GM12878 (cell line): Measurements from ENCODE around the gene CLIC6. TPM values are rescaled to one million over a fixed set of nuclear protein-coding genes. Genes with fewer than 3 reads are reported as not detected.

ENCODE experiments used
- ATAC-seq: fragments of 200-7000 bp; cut with Tn5 transposase; 3 replicates; pipeline ENCODE4 v1.9.1; 2020; ENCODE audit warnings: mild to moderate bottlenecking, moderate library complexity
- BruUV-seq: library from RNA; stranded (reverse); fragments of 400-500 nt; replicated peaks from 2 replicates; lab custom pipeline; 2021; lab: Mats Ljungman, UMichigan
- CTCF ChIA-PET: fragments of 300-600 bp; sonication (Branson Sonifier 250); formaldehyde crosslinking; extraction: SDS; loops from one replicate; lab custom pipeline; 2021; ENCODE audit warnings: inconsistent platforms; lab: Yijun Ruan, JAX
- POLR2A ChIA-PET: fragments of 350-600 bp; formaldehyde crosslinking; extraction: SDS; loops from one replicate; lab custom pipeline; 2021; ENCODE audit warnings: inconsistent platforms; lab: Charles Lee
- RAD21 ChIA-PET: fragments of 300-600 bp; sonication (Branson Sonifier 250); formaldehyde crosslinking; loops from one replicate; lab custom pipeline; 2023; ENCODE audit warnings: antibody characterized with exemption; ENCODE audit not compliant: unreplicated experiment; lab: Charles Lee
- SMC1A ChIA-PET: fragments of 300-600 bp; sonication (Branson Sonifier 250); formaldehyde crosslinking; loops from one replicate; lab custom pipeline; 2023; ENCODE audit not compliant: unreplicated experiment, uncharacterized antibody; lab: Charles Lee
- DNase-seq: peaks from one replicate; pipeline ENCODE4 v3.0.0-alpha.2; 2011; ENCODE audit warnings: low read depth, low spot score
- FAIRE-seq: peaks from 3 replicates; lab custom pipeline; 2011; peaks lifted over from hg19 to GRCh38; lab: Jason Lieb, UNC
- H2AFZ ChIP-seq: 2 replicates; pipeline ENCODE4 v1.6.0; 2011; ENCODE audit warnings: low read depth, low read length, control low read depth; ENCODE audit not compliant: control insufficient read depth
- H3K27ac ChIP-seq: 2 replicates; pipeline ENCODE4 v1.5.1; 2011; ENCODE audit warnings: control low read depth; ENCODE audit not compliant: control insufficient read depth, insufficient read depth
- H3K27me3 ChIP-seq, 2 experiments: replicated peaks in 1 of 2; 2 replicates each; pipeline versions ENCODE4 v1.6.0 to v1.6.1; 2011; ENCODE audit warnings: low read length in 1 of 2; ENCODE audit not compliant: control insufficient read depth in 2 of 2, insufficient read depth in 2 of 2
- H3K36me3 ChIP-seq, 2 experiments: 2 replicates each; pipeline ENCODE4 v1.5.1; 2011; ENCODE audit warnings: low read length in 1 of 2; ENCODE audit not compliant: control insufficient read depth in 2 of 2, insufficient read depth in 2 of 2
- H3K4me1 ChIP-seq: 2 replicates; pipeline ENCODE4 v1.6.1; 2011; ENCODE audit warnings: mild to moderate bottlenecking, low read length, moderate library complexity, mixed read lengths; ENCODE audit not compliant: control insufficient read depth, insufficient read depth
- H3K4me2 ChIP-seq: 2 replicates; pipeline ENCODE4 v1.6.0; 2011; ENCODE audit warnings: control low read depth; ENCODE audit not compliant: control insufficient read depth, insufficient read depth
- H3K4me3 ChIP-seq: fragments of 200-600 bp; sonication (generic); 2 replicates; pipeline ENCODE4 v1.5.1; 2016
- H3K79me2 ChIP-seq: 2 replicates; pipeline ENCODE4 v1.6.0; 2011; ENCODE audit warnings: low read length; ENCODE audit not compliant: control insufficient read depth, insufficient read depth
- H3K9ac ChIP-seq: 2 replicates; pipeline ENCODE4 v1.8.0; 2011; ENCODE audit warnings: low read length, control low read depth, mixed read lengths; ENCODE audit not compliant: control insufficient read depth, insufficient read depth
- H3K9me3 ChIP-seq: replicated peaks from 3 replicates; pipeline ENCODE4 v1.5.1; 2011; ENCODE audit warnings: mild to moderate bottlenecking, low read length; ENCODE audit not compliant: control insufficient read depth, insufficient read depth
- H4K20me1 ChIP-seq: 2 replicates; pipeline ENCODE4 v1.6.0; 2011; ENCODE audit not compliant: control insufficient read depth, insufficient read depth
- CBFB ChIP-seq: IDR thresholded peaks from 2 replicates; pipeline ENCODE4 v1.6.1; 2016; ENCODE audit warnings: antibody characterized with exemption, low read depth
- CBX5 ChIP-seq: sonication (generic); IDR thresholded peaks from 2 replicates; pipeline ENCODE4 v1.6.1; 2016; ENCODE audit warnings: low read depth, moderate library complexity, mild to moderate bottlenecking, inconsistent platforms
- CHD4 ChIP-seq: fragments of 200-600 bp; sonication (generic); IDR thresholded peaks from 2 replicates; pipeline ENCODE4 v1.6.1; 2016; ENCODE audit warnings: mild to moderate bottlenecking
- CREM ChIP-seq: IDR thresholded peaks from 2 replicates; pipeline ENCODE4 v1.6.1; 2014; ENCODE audit warnings: antibody characterized with exemption, low read depth
- FOS ChIP-seq: IDR thresholded peaks from 3 replicates; pipeline ENCODE4 v1.6.1; 2011; ENCODE audit warnings: borderline replicate concordance; ENCODE audit not compliant: insufficient read length; ENCODE audit errors: extremely low read depth
- HDAC2 ChIP-seq: fragments of 200-600 bp; sonication (generic); IDR thresholded peaks from 2 replicates; pipeline ENCODE4 v1.6.1; 2017
- KAT2A ChIP-seq: conservative IDR thresholded peaks from 2 replicates; pipeline ENCODE4 v1.6.1; 2011; ENCODE audit warnings: low read depth, low read length; ENCODE audit not compliant: control insufficient read depth
- KLF5 ChIP-seq: fragments of 450-650 bp; IDR thresholded peaks from 2 replicates; pipeline ENCODE4 v1.6.1; 2014; ENCODE audit warnings: mild to moderate bottlenecking; ENCODE audit not compliant: partially characterized antibody
- MEF2B ChIP-seq: fragments of 450-650 bp; IDR thresholded peaks from 2 replicates; pipeline ENCODE4 v1.6.1; 2018; ENCODE audit warnings: mild to moderate bottlenecking, moderate library complexity; ENCODE audit not compliant: partially characterized antibody, poor library complexity, severe bottlenecking
- POLR2AphosphoS2 ChIP-seq: IDR thresholded peaks from 2 replicates; pipeline ENCODE4 v1.6.1; 2011; ENCODE audit warnings: low read depth, mild to moderate bottlenecking, low read length, improper control_type of control experiment, moderate library complexity
- RBBP5 ChIP-seq: fragments of 200-600 bp; sonication (generic); conservative IDR thresholded peaks from 2 replicates; pipeline ENCODE4 v1.6.1; 2016
- REST ChIP-seq: IDR thresholded peaks from 2 replicates; pipeline ENCODE4 v1.6.1; 2012; ENCODE audit warnings: mild to moderate bottlenecking, low read depth, low read length
- STAT1 ChIP-seq: fragments of 450-650 bp; conservative IDR thresholded peaks from 2 replicates; pipeline ENCODE4 v1.6.1; 2014; ENCODE audit warnings: antibody characterized with exemption, mild to moderate bottlenecking
- STAT3 ChIP-seq: IDR thresholded peaks from 2 replicates; pipeline ENCODE4 v1.6.1; 2011; ENCODE audit warnings: low read depth, low read length, improper control_type of control experiment
- TBL1XR1 ChIP-seq: IDR thresholded peaks from 2 replicates; pipeline ENCODE4 v1.6.1; 2012; ENCODE audit warnings: low read depth, low read length, improper control_type of control experiment
- ZNF24 ChIP-seq: fragments of 450-650 bp; IDR thresholded peaks from 2 replicates; pipeline ENCODE4 v1.6.1; 2017; ENCODE audit warnings: antibody characterized with exemption, mild to moderate bottlenecking
- ZNF274 ChIP-seq: IDR thresholded peaks from one replicate; pipeline ENCODE4 v1.8.0; 2011; ENCODE audit not compliant: insufficient read length, insufficient read depth
- ZSCAN29 ChIP-seq: fragments of 450-650 bp; IDR thresholded peaks from 2 replicates; pipeline ENCODE4 v1.6.1; 2017; ENCODE audit warnings: mild to moderate bottlenecking, moderate library complexity
- WGBS: methylation state at CpG from one replicate; pipeline ENCODE4 v1.1.6; 2016; ENCODE audit warnings: low lambda C conversion rate; ENCODE audit not compliant: insufficient replicate concordance, insufficient coverage; ENCODE audit errors: missing lambda C conversion rate; 5-methylcytosine and 5-hydroxymethylcytosine counted together
- in situ Hi-C: fragments of 300-500 bp; cut with MboI; formaldehyde crosslinking; loops from 9 replicates; pipeline ENCODE4 v1.14.3; 2018; ENCODE audit warnings: mixed read lengths
- intact Hi-C: fragments of 100-400 bp; cut with micrococcal nuclease; formaldehyde crosslinking; loops from one replicate; pipeline ENCODE4 v1.14.2; 2022; ENCODE audit not compliant: unreplicated experiment
- polyA plus RNA-seq, 11 experiments: library from polyadenylated mRNA; depleted of rRNA in 4 of 11; unstranded in 6 of 11; stranded (reverse) in 5 of 11; fragments of >200 nt; fragmentation: Nextera tagmentation in 4 of 11; fragmentation: Illumina TruSeq in 1 of 11; extraction: Ambion mirVana in 4 of 11; extraction: Trizol in 1 of 11; gene quantifications; 1 replicate in 1 of 11; 2 replicates in 10 of 11; pipeline versions ENCODE4 v1.2.1 to v1.2.3, GENCODE V29; 2011 to 2016; ENCODE audit warnings: inconsistent platforms in 2 of 11, missing spikeins in 2 of 11, low read depth in 1 of 11
- total RNA-seq, 4 experiments: library from RNA; depleted of rRNA in 3 of 4; stranded (reverse); fragments of >200 nt in 3 of 4; fragmentation: Illumina TruSeq in 1 of 4; extraction: Trizol in 1 of 4; gene quantifications; 2 replicates each; pipeline versions ENCODE4 v1.2.1 to v1.2.3, GENCODE V29; 2013 to 2021

Gene CLIC6
- total and polyA plus RNA-seq, 10 of the 15 experiments (the other 5 are each of a cell fraction or from before 2014, with no cell fraction given) = 5.7 to 34.1 (median 11.2) TPM

- Histone ChIP-seq H4K20me1 (no peaks in the 10 kb centered on the region), H3K36me3 (no peaks in the 10 kb centered on the region), H3K9me3 (no peaks in the 10 kb centered on the region; the same call in 2 of the 3 replicates), H3K4me1 (no peaks in the 10 kb centered on the region)
- CTCF ChIA-PET = interaction anchor here (1.0 kb wide), 1 partner anchor 125 kb away, joined by 3 read pairs; no protein-coding TSS in a partner anchor
- BruUV-seq = no TSS peak
- TF ChIP-seq FOS (no peak), ZNF274 (no peak), KLF5 (no peak), RBBP5 (no peak), CHD4 (no peak), STAT1 (no peak)
- TF ChIP-seq, all 136 proteins: peak for 0
- no peak overlapping the region for H3K4me3 ChIP-seq
- H3K79me2 ChIP-seq = no peaks in the 10 kb centered on the region
- POLR2A ChIA-PET = no interaction called here
- RAD21 ChIA-PET = interaction anchor here (1.3 kb wide), 1 partner anchor 19 kb away, joined by 7 read pairs; no protein-coding TSS in a partner anchor
- FAIRE-seq (no peak), ATAC-seq (no peak), DNase-seq (no peak)
- H3K27ac ChIP-seq = no peak overlapping the region
- H3K4me2 ChIP-seq = no peak overlapping the region
- WGBS = 48% methylated on average over 4 of the region's 4 CpGs
- SMC1A ChIA-PET = interaction anchor here (0.6 to 1.1 kb wide), 3 partner anchors 44 to 1261 kb away, joined by 3 read pairs; no protein-coding TSS in a partner anchor
- H3K27me3 ChIP-seq = 0 out of 4 replicates have a peak, but pooled peaks cover 0 to 2% of the 10 kb centered on the region in 2 experiments
- in situ Hi-C loops = no loop called here
- no peak overlapping the region for H3K9ac ChIP-seq
- H2AFZ ChIP-seq = no peak overlapping the region
- intact Hi-C loops = no loop called here
Measured at GRCh38 chr21:34765619-34766018, 96.8 kb downstream of the CLIC6 start.

GRCh38 chr21:34766862-34767261 is 98.1 kb downstream of the CLIC6 start:
- no peak for ATAC-seq
- TF ChIP-seq CREM (no peak), CBFB (no peak), KAT2A (no peak), POLR2AphosphoS2 (no peak), ZNF24 (no peak), CBX5 (no peak), MEF2B (no peak), REST (no peak), TBL1XR1 (no peak), ZSCAN29 (no peak), HDAC2 (no peak), STAT3 (no peak)

More at GRCh38 chr21:34766862-34767261, 98.1 kb downstream of the CLIC6 start:
- H4K20me1 ChIP-seq = no peaks in the 10 kb centered on the region
- 30% methylated on average over 3 of the region's 3 CpGs for WGBS
- H3K4me2 ChIP-seq = no peak overlapping the region
- POLR2A ChIA-PET = no interaction called here
- H3K27ac ChIP-seq = no peak overlapping the region
- no peaks in the 10 kb centered on the region; the same call in 2 of the 3 replicates for H3K9me3 ChIP-seq
- no peaks in the 10 kb centered on the region for H3K4me1 ChIP-seq
- intact Hi-C loops = no loop called here
- DNase-seq (no peak), FAIRE-seq (no peak)
- CTCF ChIA-PET = no interaction called here
- SMC1A ChIA-PET = no interaction called here
- no peaks in the 10 kb centered on the region for H3K79me2 ChIP-seq
- no peaks in the 10 kb centered on the region for H3K36me3 ChIP-seq
- in situ Hi-C loops = no loop called here
- RAD21 ChIA-PET = no interaction called here
- BruUV-seq = no TSS peak
- no peak overlapping the region for H2AFZ ChIP-seq
- no peak overlapping the region for H3K9ac ChIP-seq
- H3K4me3 ChIP-seq = no peak overlapping the region
- H3K27me3 ChIP-seq = no peaks in the 10 kb centered on the region
